Activated CD4-positive, alpha-beta T cell treated with anti-CD3 and anti-CD28 coated beads, Interleukin-2, amount 50 U/mL, for 4 hours (primary cell): ENCODE measurements around the gene MAP7D3.

Experiments used
- DNase-seq, 2 experiments: peaks; one replicate each; pipeline ENCODE4 v3.0.0-alpha.2; 2020

MAP7D3 gene

DNA sequence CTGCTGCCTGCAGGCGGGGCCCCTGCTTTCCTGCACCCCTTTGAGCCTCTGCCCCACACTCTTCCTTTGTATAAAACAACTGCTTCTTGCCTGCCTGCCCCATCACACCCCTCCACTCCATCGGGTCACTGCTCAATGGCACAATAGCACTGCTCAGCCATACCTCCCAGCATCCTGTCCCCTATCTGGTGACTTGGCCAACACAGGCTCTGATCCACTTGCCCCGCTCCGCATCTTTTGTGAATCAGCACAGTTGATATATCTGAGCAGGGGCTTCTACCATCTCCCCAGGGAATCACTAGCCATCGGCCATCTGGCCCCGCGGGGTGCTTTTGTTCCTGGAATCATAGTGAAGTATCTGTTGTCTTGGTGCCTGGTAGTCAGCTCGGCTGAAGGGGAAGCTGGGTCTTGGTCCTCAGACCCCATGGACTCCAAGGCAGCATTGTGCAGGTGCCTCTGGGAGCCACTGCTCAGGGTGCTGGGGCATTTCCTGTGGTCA lies 45.3 kb downstream of the MAP7D3 start:
- no peak for DNase-seq

DNA sequence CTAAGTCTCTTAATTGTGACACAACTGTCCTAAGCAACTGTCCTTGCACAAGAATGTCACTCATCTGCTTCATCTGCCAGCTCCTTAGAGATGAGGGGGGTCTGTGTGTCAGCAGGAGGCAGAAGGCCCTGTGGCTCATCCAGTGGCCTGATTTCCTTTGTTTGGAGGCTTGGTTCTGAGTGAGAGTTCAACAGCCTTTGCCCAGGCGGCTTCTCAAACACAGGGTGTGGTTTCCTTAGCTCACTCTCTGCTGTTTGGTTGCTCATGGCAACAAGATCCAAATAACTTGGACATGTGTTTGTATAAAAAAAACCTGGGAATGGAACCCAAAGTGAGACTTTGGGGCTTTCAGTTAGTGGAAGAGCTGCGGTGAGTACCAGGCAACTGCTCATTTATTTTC lies 46.6 kb downstream of the MAP7D3 start:
- no peak for DNase-seq

DNA sequence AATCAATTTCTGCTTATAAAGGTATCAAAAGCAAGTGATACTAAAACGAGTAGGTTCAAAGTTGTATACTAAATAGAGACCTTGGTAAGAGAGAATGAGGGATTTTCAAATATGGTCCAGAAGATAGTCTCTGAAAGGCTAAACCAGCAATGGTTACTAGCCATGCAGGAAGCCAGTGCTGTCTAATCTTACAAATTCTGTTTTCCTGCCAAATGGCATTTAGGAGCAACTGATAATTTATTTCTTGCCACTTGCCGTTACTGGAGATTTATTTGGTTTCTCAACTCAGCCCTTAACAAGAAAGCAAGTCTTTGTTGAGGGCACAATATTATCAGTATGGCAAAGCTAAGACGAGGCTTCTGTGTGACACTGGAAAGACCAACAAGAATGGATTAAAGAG lies 47.2 kb downstream of the MAP7D3 start:
- no peak for DNase-seq

DNA sequence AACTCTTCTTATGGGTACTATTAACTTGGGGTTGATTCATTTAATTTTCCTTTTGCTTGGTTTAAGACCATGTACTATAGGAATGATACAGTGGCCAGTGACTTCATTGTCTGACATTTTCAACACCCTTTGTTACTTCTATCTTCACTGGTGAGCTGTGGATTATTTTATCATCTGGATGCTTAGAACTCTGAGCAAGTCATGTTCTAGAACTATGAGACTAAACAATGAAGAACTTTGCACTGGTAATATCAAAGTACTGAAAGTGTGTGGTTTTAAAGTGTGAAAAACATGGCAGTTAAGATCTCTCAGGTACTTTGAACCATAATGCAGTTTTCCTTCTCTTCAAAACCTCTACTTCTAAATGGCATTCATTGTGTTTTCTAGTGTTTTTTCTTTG lies 47.8 kb downstream of the MAP7D3 start:
- DNase-seq, result no peak

DNA sequence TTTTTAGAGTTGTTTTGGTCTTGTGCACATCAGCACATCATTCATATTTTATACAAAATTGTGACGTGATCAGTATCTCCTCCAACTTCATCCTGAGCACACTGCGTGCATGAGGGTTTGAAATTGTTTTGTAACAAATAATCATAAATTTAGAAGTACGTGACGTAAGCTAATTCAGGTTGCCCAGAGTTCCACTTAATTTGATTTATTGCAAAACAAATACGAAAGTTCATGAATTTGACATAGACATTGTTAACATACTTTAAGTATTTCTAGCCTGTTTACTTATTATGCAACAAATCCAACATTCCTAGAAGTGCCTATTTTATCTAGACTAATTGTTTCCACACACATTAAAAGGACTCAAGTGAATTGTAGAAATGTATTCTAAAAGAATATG lies 48.3 kb downstream of the MAP7D3 start:
- no peak for DNase-seq

DNA sequence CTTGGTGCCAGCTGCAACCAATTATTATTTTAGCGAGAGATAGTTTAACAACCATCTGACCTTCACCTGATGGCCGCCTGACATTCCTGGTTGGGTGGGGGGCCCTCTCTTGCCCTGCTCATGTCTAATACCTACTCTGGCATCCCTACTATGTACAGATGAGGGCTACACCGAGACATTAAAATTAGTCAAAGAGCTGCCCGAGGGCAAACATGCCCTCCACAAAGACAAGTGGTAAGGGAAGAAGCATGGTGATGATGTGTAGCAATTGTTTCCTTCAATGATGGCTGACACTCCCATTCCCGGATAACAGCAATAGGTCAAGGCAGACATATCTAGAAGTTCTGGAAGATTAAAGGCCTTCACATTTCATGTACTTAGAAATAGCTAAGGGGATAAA lies 49.6 kb downstream of the MAP7D3 start:
- no peak for DNase-seq

DNA sequence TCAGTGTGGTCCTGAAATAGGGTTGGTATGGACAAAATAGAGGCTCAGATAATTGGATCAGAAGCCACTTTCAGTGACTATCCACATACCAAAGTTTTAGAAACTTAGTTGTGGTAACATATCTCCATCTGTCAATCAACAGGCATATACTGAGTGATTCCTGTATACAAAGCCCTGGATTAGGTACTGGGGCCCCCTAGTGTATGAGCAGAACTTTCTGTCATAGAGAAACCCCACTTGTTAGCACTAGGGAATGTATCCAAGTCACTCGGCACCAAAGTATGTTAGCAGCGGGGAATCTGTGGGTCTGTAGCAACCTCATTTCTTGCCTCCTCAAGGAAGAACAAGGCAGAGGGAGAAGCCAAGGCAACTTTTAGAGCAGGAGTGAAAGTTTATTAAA lies 50.7 kb downstream of the MAP7D3 start:
- no peak for DNase-seq

DNA sequence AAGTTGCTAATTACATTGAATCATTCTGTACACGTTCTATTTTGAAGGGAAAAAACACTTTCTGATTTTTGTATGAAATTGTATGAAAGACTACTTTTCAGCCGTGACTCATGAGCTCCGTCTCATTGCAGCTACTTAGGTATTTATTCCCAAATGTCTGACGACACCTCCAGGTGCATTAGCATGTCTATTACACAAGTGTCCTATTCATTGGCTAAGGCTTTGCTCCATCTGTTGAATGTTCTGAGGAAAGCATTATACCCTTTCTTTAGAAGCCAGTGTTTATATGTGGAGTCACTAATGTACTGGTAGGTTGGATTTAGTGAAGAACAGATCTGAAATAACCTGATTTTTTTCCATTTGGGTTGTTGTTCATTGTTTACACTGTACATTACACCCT lies 51.8 kb downstream of the MAP7D3 start:
- DNase-seq, result no peak

DNA sequence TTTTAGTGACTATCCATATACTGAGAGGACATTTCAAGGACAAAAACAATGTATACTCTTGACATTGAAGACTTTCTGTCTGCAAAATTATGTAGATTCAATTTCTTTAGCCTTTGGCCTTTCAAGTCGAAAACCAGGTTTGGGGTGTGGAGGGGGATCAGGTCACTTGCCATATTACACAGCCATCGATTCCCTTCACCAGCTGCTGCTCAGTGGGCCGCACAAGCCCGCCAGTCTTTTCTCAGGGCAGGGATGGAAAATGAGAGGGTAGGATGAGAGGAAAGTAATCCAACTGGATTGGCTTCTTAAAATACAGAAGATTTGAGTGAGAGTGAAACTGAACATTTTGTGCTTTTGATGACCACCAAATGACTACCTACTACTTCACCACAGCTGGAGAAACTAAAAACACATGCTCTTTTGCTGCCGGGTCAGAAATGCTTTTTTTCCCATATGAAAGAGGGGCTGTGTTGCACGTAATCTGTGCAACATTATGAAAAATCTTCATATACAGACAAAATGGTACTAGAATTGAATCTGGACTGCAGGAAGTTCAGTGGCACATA lies 52.4 kb downstream of the MAP7D3 start:
- no peak for DNase-seq

DNA sequence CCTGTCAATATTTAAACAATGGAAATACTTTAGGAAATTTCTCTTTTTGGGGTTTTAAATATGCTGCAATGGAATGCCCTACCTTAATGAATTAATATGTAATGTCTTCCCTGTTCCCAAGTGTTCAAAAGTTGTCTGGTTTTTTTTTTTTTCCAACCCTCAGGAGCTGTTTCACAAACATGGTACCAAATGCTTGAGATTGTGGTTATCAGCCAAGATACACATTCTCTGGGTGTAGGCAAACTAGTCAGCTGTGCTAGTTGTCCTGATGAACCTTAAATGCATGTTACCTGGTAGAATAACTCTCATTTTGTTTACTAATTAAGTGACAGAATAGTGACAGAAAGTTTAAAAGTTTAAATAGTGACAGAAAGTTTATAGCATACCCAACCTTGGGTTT lies 53.2 kb downstream of the MAP7D3 start:
- DNase-seq, result no peak

DNA sequence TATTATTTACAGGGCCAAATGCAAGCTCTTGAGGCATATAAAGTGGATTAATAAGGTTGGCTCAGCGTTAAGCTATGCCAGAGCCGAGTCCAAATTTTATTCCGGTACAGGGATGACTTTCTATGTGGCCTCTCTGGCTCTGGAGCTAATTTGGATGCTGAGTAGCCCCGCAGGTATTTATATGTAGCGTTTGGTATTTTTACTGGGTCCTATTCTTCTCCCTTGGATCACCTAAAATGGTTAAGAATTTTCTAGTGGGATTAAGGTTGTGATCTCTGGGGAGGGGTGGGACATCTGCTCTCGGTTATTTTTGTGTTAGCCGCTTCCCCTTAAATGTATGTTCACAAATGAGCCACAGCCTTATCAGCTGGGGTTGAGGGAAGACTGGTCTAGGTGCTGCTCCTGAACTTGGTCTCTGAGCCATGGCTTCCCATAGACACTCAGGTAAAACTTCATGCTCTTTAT lies 54.5 kb downstream of the MAP7D3 start:
- DNase-seq, result no peak

DNA sequence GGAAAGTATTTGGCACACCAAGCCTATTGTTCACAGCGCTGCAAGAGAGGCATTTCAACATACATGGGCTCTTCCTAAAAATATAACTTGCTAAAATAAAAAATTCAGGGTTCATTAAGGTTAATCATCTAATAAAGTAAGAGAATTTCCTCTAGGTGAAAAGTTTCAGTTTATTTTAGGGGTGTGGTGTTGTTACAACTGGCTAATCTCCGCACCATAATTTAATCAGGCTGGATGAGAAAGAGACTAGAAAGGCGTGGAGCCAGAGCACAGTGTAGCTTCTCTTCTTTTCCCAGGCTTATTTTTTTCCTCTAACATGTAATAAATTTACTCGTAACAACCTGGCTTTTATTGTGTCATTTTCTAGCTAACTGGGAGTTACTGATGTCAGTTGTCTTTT lies 56.0 kb downstream of the MAP7D3 start:
- DNase-seq, result no peak

DNA sequence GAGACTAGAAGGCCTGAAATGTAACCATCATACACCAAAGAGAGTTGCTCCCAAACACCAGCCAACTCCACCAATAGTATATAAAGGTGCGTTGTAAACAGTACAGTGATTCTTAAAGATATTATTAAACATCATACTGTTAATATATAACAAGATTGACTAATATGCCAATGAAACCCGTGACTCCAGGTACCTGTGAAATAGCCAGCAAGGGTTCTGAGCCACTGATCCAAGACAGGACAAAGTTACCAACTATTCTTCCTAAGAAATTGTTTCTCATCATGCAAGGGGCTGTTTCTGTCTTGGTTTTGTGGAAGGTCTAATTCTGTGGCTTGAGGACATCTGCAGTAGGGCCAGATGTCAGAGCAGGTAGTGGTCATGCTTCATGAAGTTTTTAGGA lies 56.7 kb downstream of the MAP7D3 start:
- DNase-seq, result no peak

DNA sequence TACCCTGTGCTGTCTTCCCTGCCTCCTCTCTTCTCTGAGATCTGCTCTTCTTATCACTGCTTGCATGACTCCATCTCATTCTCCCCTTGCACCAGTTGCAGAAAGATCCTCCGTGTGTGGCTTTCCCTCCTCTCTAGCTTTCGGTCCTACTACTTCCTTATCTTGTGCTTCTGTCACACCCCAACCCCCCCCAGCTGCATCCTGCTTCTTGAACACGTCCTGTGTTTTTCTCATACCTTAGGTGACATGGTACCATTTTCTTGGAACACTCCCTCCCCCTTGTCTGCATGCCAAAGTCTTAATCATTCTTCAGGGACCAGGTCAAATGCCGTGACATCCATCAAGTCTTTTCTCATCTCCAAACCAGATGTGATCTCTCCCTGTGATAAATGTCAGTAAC lies 57.4 kb downstream of the MAP7D3 start:
- DNase-seq, result no peak

DNA sequence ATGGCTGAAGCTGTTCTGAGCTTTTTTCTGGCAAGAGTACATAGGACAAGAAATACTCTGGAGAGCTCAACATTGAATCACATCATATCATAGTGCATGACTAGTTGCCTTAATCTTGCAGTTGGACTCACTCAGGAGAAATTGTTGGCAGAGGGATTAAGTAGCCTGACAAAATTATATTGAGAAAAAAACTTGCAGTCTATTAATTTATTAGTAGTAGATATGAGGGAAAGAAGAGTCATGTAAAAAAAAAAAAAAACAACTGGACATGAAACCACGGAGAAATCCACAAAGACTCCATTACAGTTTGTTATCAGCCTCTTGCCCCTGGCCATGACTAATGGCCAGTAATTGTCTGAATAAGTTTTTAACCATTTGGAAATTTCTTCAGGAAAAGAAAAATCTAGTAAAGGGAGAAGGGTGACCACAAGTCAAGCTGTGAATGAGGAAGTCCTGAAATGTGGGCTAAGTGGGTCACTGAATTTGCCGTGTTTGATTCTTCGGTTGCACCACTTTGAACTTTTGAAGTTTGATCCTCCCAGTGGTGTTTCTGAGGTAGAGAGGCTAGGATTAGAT lies 58.3 kb downstream of the MAP7D3 start:
- no peak for DNase-seq

DNA sequence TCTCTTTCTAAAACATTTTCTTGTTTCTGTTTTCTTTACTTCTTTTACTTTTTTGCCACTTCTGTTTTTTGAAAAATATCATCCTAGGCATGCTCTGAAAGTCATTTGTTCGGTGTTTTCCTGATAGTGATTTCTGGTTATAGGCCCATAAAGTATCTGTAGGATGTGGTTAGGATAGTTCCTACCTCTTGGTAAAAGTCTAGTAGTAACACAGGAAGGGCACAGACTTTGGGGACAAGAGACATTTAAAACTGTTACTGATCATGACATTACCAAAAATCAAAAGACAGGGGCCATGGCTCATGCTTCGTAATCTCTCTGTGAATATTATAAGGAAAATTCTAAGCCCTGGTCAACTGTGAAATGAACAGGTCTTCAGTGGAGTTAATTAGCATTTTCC lies 59.1 kb downstream of the MAP7D3 start:
- DNase-seq, result no peak

DNA sequence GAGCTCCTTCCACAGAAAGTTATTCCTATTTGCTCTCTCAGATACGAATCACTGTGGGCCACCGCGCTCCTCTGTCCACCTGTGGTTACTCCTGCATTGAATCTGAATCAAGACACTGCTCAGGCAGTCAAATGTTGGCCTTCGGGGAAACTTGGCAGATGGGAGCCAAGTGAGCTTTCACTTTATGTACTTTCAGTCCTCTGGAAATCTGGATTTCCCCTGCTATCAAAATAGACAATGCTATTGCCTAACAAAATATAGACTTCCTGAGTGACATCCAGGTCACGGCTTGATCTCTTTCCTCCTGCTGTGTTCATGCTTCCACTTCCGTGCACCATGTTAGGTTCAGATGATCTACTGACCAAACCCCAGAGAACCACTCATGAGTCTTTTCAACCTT lies 60.0 kb downstream of the MAP7D3 start:
- DNase-seq, result no peak

DNA sequence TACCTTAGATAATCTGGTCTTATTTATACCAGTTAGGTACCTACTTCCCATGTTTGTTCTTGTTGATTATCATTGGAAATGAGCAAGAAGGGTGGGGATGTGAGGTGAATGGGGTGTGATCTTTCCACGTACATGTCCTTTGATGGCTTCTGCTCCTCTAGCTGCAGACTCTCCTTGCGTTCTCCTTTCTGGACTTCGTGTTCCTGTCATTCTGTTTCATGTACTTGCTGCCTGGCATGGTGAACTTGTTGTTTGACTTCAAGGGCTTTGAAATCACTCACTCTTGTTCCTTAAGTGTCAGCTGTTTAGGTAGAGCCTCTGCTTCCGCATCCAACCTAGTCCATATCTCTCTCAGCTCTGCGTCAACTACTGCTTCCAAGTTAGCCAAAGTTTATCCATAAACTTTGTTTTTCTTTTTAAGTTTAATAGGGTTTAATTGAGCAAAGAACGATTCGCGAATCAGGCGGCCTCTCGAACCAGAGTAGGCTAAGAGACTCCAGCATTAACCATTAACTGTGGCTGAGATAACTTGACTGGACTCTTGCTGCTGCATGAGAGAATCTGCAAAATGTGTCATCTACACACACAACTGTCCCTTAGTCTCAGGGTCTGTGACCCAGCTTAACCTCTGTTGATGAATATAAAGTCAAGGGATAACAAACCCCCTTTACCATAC lies 61.0 kb downstream of the MAP7D3 start:
- DNase-seq, result no peak

DNA sequence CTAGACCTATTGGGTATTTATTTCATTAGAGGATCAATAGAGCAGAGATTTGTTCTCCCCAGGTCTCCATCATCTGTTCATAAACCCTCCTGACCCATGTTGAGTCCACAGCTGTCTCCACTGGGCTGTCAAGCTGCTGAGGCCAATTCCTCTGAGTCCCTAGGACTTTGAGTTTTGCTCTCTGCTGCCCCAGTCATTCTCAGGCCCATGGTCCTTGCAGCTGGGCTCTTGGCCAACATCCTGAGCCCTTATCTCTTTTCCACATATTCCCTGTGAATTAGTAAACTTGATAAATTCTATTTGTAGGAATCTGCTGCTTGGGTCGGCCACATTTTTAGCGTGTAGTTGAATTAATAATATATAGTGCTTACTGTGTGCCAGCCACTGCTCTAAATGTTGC lies 62.0 kb downstream of the MAP7D3 start:
- no peak for DNase-seq

DNA sequence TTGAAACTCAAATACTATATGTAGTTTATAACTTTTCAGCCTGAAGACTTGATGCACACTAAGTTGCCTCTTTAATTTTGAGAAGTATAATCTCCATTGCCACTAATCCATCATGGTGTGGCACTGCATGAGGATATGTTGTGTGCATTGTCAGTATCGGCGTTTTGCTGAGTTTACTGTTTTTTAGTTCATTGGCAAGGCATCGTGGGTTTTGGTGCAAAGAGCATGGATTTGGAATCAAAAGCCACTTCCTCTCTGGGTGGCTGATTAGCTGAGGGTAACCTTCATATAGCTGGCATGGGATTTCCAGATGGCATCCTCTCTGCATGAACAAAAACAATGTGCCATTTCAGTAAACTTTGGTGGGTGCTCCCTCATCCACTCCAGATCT lies 65.2 kb downstream of the MAP7D3 start:
- DNase-seq, result no peak

DNA sequence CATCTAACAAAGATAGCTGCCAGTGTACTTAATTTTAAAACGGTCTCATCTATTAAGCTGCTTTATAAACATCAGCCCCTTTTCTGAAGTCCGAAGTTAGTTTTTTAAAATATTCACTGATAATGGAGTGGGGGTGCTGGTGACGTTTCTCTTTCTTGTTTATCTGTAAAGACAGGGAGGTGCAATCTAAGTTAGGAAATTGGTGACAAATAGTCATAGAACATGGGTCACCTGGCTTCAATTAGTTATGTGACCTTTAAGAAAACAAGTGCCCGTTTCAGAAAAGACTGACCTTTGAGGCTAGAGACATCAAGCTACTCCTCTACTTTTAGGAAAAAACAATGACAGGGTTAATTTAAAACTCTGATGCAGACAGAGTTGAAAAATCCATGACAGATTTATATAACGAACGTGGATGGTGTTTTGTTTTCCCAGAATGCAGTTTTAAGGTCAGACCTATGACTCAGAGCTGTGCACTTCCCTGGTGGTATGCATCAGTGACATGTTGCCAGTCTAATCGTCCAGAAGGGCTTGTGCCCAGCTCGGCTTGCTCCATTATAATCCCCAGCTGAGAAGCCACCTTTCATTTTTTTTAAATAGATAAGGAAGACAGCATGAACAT lies 65.7 kb downstream of the MAP7D3 start:
- DNase-seq, result no peak

DNA sequence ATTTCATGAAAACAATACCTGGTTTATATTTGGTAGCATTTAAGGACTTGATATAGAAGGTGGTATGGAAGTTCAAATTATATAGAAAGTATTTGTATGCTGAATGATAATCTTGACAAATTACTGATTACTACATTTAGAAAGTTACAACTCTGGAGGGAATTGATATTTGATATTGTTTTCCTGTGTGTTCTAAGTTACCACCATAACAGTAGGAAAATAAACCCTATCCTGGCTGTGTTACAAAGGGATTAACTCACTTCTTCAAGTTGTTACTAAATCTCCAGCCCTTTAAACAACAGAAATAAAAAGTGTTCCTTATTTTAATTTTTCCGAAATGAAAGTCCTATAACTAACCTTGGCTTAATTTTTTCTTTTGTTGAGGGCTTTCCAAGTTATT lies 67.3 kb downstream of the MAP7D3 start:
- DNase-seq, result no peak

DNA sequence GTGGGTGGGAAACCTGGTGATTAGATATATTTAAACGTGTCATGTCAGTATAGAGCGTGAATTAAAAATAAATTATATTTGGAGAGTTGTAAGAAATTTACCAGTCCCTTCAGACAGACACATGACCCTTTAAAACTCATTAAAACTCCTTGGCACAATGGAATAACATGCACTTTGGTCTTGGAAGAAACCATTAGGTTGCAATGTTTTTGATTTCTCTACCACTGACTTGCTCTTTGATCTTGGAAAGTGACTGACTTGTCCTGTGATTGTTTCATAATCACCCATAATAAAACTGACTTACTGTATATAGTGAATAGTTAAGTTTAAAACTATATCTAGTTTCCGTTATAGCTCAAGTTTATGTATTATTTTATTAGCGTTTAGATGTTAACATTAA lies 68.0 kb downstream of the MAP7D3 start:
- DNase-seq, result no peak

DNA sequence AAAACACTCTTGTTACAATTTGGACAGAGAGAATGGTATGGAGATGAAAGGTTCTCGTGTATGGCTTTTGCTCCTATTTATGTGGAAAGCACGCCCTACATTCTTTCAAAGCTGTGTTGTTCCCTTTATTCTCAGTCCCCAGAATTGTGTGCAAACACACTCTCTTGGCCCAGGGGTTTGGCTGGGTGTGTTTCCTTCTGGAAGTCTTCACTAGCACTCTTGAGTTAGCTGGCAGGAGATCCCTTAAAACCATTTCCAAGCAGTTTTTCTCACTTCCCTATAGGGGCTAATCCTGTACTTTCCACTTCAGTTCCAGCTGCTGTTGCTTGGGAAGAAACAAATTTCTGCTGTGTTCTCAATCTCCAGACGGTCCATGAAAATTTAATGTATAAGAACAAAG lies 68.8 kb downstream of the MAP7D3 start:
- no peak for DNase-seq
